Breast epithelium (tissue), 4 donors: ENCODE data around the gene AP1S2. TPM values are rescaled to one million over a fixed set of nuclear protein-coding genes. Genes with fewer than 3 reads are reported as not detected.

ENCODE experiments used
- DNase-seq, 2 donors: peaks; one replicate each; pipeline ENCODE4 v3.0.0-alpha.2; 2019; ENCODE audit warnings: low spot score in 2 of 2
- H3K27ac ChIP-seq, 2 donors: fragments of 200-600 bp; sonication (generic) in 1 of 2; one replicate each; pipeline ENCODE4 v1.5.1; 2016 to 2019; ENCODE audit warnings: mild to moderate bottlenecking in 1 of 2
- H3K27me3 ChIP-seq, 2 donors: fragments of 200-600 bp; sonication (generic) in 1 of 2; one replicate each; pipeline versions ENCODE4 v1.5.1 to v1.6.0; 2017 to 2019; ENCODE audit warnings: control low read depth in 1 of 2, mild to moderate bottlenecking in 1 of 2
- H3K36me3 ChIP-seq: fragments of 200-600 bp; one replicate; pipeline ENCODE4 v1.5.1; 2019
- H3K4me1 ChIP-seq, 2 donors: fragments of 200-600 bp; sonication (generic); one replicate each; pipeline ENCODE4 v1.5.1; 2016 to 2019; ENCODE audit warnings: control low read depth in 1 of 2
- H3K4me3 ChIP-seq, 3 donors: fragments of 200-600 bp; sonication (generic); 1 replicate in 2 of 3; 2 replicates in 1 of 3; pipeline ENCODE4 v1.5.1; 2016 to 2019; ENCODE audit warnings: mild to moderate bottlenecking in 3 of 3, moderate library complexity in 2 of 3
- H3K9me3 ChIP-seq, 2 donors: fragments of 200-600 bp; sonication (generic) in 1 of 2; one replicate each; pipeline ENCODE4 v1.5.1; 2016 to 2019; ENCODE audit warnings: control low read depth in 1 of 2
- CTCF ChIP-seq, 3 donors: fragments of 450-650 bp; IDR thresholded peaks; one replicate each; pipeline ENCODE4 v1.5.1; 2016 to 2017; ENCODE audit warnings: antibody characterized with exemption in 3 of 3, mild to moderate bottlenecking in 3 of 3, moderate library complexity in 3 of 3
- POLR2A ChIP-seq: fragments of 450-650 bp; IDR thresholded peaks from one replicate; pipeline ENCODE4 v1.6.1; 2016; ENCODE audit warnings: antibody characterized with exemption, mild to moderate bottlenecking, moderate library complexity
- POLR2AphosphoS5 ChIP-seq, 3 donors: sonication (generic); formaldehyde crosslinking; IDR thresholded peaks; one replicate each; pipeline ENCODE4 v1.6.1; 2017; ENCODE audit warnings: antibody characterized with exemption in 3 of 3
- intact Hi-C: fragments of 100-400 bp; cut with DNase I; formaldehyde crosslinking; loops from one replicate; pipeline ENCODE4 v1.15.1; 2023; ENCODE audit warnings: low total_unique reads
- total RNA-seq, 3 donors: library from RNA; depleted of rRNA; stranded (reverse); fragments of >200 nt; gene quantifications; one replicate each; pipeline ENCODE4 v1.1.0, GENCODE V29; 2016

AP1S2 gene
- total RNA-seq, 3 donors from 2014 or later: 23.0 to 56.5 (median 36.7) TPM

GRCh38 chrX:15877380-15877779 is 22.8 kb upstream of the AP1S2 start:
- DNase-seq: no peak
- H3K9me3 ChIP-seq: no peaks in the 10 kb centered on the region
- TF ChIP-seq POLR2AphosphoS5 (IDR thresholded peaks at IDR 0.05): no peak
- TF ChIP-seq POLR2A: no peak
- TF ChIP-seq CTCF (IDR thresholded peaks at IDR 0.05): no peak
- no peak overlapping the region for H3K27ac ChIP-seq
- H3K27me3 ChIP-seq: peaks cover 0 to 58% of the 10 kb centered on the region in 2 donors
- no peaks in the 10 kb centered on the region for H3K4me1 ChIP-seq
- intact Hi-C loops: no loop called here
- no peaks in the 10 kb centered on the region for H3K36me3 ChIP-seq
- no peak overlapping the region for H3K4me3 ChIP-seq

DNA sequence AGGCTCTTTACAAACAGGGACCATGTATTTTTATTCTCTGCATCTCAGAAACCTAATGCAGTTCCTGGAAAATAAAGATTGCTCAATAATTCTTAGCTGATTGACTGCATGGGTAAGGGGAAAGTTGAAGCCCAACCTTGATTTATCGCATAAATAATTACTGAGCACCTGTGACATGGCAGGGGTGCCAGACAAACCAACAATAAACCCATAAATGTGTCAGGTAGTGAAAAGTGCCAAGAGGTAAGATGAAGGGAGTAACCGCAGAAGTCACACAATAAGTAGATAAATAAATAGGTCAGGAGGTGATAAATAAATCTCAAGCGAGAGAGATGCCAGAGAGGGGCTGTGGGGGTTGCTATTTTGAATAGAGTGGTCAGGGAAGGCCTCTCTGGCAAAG is 20.1 kb upstream of the AP1S2 start:
- no peaks in the 10 kb centered on the region for H3K36me3 ChIP-seq
- H3K9me3 ChIP-seq: no peaks in the 10 kb centered on the region
- no peaks in the 10 kb centered on the region for H3K4me1 ChIP-seq
- H3K27me3 ChIP-seq: peaks cover 0 to 60% of the 10 kb centered on the region in 2 donors
- H3K27ac ChIP-seq: no peak overlapping the region
- intact Hi-C loops: no loop called here
- DNase-seq: no peak
- no peak overlapping the region for H3K4me3 ChIP-seq
- TF ChIP-seq CTCF (IDR thresholded peaks at IDR 0.05) (no peak), POLR2A (no peak), POLR2AphosphoS5 (IDR thresholded peaks at IDR 0.05) (no peak)

DNA sequence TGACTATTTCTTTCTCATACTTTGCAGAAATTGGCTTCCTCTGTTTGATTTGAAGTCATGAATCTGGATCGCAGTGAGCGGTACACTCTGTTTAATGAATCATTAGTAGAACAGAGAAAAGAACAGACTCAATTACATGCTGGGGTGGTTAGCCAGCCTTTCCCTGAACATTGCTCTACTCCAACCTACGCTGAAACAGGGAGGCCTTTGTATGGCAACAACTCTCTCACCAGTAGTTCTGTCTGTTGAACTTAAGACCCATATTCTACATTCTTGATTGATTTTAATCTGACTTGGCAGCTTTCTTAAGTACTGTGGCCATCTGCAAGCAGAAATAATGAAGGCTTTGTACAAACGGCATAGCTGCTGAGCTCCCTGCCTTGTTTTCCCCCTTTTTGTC is 19.0 kb upstream of the AP1S2 start:
- Histone ChIP-seq H3K4me3 (no peak overlapping the region), H3K36me3 (no peaks in the 10 kb centered on the region), H3K9me3 (no peaks in the 10 kb centered on the region), H3K4me1 (no peaks in the 10 kb centered on the region), H3K27ac (no peak overlapping the region), H3K27me3 (peaks cover 0 to 59% of the 10 kb centered on the region in 2 donors)
- intact Hi-C loops: no loop called here
- TF ChIP-seq POLR2AphosphoS5 (IDR thresholded peaks at IDR 0.05) (no peak), POLR2A (no peak), CTCF (IDR thresholded peaks at IDR 0.05) (no peak)
- DNase-seq: no peak

GRCh38 chrX:15870310-15870709 is 15.7 kb upstream of the AP1S2 start:
- Histone ChIP-seq H3K4me1 (no peaks in the 10 kb centered on the region), H3K27me3 (peaks cover 0 to 70% of the 10 kb centered on the region in 2 donors), H3K27ac (no peak overlapping the region), H3K9me3 (no peaks in the 10 kb centered on the region), H3K36me3 (no peaks in the 10 kb centered on the region), H3K4me3 (no peak overlapping the region)
- intact Hi-C loops: no loop called here
- DNase-seq: no peak
- TF ChIP-seq CTCF (IDR thresholded peaks at IDR 0.05) (no peak), POLR2A (no peak), POLR2AphosphoS5 (IDR thresholded peaks at IDR 0.05) (no peak)

DNA sequence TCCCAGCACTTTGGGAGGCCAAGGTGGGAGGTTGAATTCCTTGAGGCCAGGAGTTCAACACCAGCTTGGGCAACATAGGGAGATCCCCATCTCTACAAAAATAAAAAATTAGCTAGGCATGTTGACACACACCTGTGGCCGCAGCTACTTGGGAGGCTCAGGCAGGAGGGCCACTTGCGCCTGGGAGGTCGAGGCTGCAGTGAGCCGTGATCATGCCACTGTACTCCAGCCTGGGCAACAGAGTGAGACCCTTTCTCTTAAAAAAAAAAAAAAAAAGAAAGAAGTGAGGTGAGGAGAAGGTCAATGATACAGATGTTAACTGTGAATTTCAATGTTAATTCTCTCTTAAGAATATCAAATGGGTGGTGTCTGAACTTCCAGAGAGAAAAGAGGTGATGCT is 15.1 kb upstream of the AP1S2 start:
- Histone ChIP-seq H3K27ac (no peak overlapping the region), H3K4me1 (no peaks in the 10 kb centered on the region), H3K9me3 (no peaks in the 10 kb centered on the region), H3K36me3 (no peaks in the 10 kb centered on the region), H3K27me3 (peaks cover 0 to 73% of the 10 kb centered on the region in 2 donors), H3K4me3 (no peak overlapping the region)
- intact Hi-C loops: no loop called here
- TF ChIP-seq POLR2AphosphoS5 (IDR thresholded peaks at IDR 0.05) (no peak), POLR2A (no peak), CTCF (IDR thresholded peaks at IDR 0.05) (no peak)
- DNase-seq: no peak
